ENCODE data around the gene RCAN3.

RCAN3 gene

GRCh38 chr1:24586970-24587820, 84.6 kb downstream of the RCAN3 start:
- no peak for FAIRE-seq

- FAIRE-seq, result no peak
Observed at GRCh38 chr1:24588573-24588972, 85.9 kb downstream of the RCAN3 start.

- FAIRE-seq, result no peak
Observed at GRCh38 chr1:24589200-24589599, 86.6 kb downstream of the RCAN3 start.

Data from A204.1 (cell line).